ENCODE data around the gene ARL6IP4.
"Not testable (repeated sequence)": the region's sequence is repeated elsewhere in the genome, so short reads cannot be mapped to it uniquely, and the experiment has no call there.

The ARL6IP4 gene

GRCh38 chr12:122980183-122981035 is at the start of gene ARL6IP4:
TSS of gene ARL6IP4 (plus strand) at chr12:122980681. CDS start at chr12:122981140, 459 bp downstream.
- peak; percentile 40 for DNase-seq

GRCh38 chr12:122932207-122932606 is 48.3 kb upstream of the ARL6IP4 start:
- no peak for DNase-seq

DNA sequence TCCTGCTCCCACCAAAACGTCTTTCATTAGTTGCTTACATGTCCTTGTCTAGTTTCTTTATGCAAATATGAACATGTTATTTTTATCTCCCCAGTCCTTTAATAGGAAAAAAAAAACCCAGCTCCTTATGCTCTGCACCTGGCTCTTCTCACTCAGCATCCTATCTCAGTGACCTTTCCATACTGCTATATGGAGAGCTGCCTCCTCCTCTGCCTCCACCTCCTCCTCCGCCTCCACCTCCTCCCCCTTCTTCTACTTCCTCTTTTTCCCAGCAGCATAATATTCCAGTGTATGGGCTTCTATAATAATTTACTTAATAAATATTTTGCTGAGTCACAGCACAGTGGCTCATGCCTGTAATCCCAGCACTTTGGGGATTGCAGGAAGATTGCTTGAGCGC is 45.8 kb upstream of the ARL6IP4 start:
- DNase-seq = no peak

- DNase-seq = no peak
These were observed 45.2 kb upstream of the ARL6IP4 start for GRCh38 chr12:122935318-122935717.

DNA sequence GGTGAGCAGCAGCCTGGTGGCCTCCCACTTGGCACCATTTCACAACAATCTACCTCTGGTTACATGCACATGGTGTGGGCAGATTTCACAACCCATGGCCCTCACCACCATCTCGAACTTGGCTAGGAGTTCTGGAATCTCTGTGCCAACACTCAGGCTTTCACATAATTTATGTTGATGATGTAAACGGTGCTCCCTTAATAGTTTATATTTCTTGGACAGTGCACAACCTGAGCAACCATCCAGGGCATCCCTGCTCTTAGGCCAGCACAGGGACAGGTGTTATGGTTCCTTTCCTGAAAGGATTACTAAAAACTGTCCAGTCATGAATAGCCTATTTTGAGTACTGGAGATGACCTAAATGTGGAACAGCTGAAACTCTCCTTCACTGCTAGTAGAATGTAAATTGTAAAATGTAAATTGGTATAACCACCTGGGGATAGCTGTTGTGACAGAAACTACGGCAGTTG is 42.8 kb upstream of the ARL6IP4 start:
- no peak for DNase-seq

- no peak for DNase-seq
These were observed 41.4 kb upstream of the ARL6IP4 start for GRCh38 chr12:122939125-122939524.

DNA sequence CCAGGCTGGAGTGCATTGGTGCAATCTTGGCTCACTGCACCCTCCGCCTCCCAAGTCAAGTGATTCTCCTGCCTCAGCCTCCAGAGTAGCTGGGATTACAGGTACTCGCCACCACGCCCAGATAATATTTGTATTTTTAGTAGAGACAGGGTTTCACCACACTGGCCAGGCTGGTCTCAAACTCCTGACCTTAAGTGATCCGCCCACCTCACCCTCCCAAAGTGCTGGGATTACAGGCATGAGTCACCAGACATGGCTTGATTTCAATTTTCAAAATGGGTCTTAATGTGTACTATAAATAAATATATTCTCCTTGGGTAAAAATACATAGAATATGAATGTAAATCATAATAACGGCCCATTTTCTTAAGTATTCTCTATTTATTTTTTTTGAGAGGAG is 39.1 kb upstream of the ARL6IP4 start:
- DNase-seq = not testable (repeated sequence)

GRCh38 chr12:122942637-122943036 is 37.8 kb upstream of the ARL6IP4 start:
- DNase-seq = no peak

- DNase-seq = no peak
These were observed 37.3 kb upstream of the ARL6IP4 start for GRCh38 chr12:122943196-122943595.

DNA sequence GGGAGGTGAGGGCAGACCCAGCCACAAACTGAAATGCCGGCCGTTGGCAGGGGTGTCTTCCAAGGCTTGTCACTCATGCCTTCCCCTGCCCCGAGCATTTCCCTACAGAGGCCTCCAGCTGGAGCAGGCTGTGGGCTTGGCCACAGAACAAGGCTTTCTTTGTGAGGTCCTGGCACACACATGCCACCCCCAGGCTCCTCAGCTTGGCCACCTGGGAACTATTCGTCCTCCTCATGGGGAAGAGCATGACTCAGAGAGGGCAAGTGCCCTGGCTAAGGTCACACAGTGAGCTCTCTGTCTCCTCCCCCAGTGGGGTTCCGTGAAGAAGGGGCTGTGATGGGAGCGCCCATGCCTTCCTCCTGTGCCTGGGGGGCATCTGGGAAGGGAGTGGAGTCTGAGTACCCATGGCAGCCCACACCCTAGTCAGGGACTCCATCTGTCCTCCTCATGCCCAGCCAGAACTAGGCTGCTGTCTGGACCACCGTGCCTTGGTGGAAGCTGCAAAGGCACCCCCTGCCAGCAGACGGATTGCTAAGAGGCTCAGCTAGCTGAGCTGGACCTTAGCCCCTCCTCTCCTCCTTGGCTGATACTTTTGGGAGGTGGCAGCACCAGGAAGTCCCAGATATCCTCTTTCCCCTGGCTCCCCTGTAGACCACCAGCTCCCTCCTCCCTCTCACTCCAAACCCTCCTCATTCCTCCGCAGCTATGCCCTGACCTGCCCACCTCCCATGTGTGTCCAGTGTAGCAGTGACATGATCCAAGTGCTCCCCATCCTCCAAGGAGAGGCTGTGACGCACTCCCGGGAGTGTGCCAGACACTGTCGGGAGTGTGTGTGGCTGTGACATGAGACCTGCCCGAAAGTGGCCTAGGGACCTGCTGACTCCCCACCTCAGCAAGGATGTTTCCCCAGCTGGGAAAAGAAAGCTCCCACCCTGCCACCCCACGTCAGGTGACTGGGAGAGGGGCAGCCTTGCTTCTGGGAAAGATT is 35.6 kb upstream of the ARL6IP4 start:
- DNase-seq = no peak

GRCh38 chr12:122946690-122947341 is 33.7 kb upstream of the ARL6IP4 start:
- peak; percentile 59 for DNase-seq

DNA sequence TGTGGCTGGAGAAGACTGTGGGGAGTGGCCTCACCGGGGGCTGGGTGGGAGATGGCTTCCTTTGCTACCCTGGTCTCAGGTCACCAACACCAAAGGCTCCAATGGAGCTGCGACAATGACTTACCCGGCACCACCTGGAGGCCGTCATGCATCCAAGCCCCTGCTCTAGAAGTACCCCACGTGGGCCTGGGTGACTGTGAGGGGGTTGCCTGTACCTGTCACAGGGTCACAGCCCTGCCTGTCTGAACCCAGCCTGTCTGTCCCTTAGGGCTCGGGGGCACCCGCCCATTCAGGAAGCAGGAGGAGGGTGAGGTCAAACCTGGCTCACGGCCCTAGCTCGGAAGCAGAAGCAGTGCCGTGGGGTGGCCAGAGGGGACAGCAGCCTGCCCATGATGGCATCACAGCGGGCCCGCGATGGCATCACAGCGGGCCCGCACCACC is 33.1 kb upstream of the ARL6IP4 start:
- DNase-seq = no peak

DNA sequence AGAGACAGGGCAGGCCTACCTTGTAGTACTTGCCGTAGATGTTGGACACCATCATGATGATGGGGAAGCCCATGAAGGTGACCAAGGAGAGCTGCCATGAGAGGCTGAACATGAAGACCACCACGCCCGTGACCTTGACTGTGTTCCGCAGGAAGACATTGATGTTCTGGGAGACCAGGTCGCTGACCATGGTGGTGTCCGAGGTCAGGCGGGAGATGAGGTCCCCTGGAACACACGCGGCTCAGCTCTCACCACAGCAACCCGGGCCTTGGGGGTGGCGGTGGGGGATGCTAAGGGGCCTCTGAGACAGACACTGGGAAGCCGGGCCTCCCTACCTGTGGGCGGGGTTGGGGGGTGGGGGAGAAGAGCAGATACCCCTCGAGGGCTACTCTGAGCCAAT is 31.9 kb upstream of the ARL6IP4 start:
- no peak for DNase-seq

- DNase-seq = no peak
These were observed 31.1 kb upstream of the ARL6IP4 start for GRCh38 chr12:122949405-122949804.

DNA sequence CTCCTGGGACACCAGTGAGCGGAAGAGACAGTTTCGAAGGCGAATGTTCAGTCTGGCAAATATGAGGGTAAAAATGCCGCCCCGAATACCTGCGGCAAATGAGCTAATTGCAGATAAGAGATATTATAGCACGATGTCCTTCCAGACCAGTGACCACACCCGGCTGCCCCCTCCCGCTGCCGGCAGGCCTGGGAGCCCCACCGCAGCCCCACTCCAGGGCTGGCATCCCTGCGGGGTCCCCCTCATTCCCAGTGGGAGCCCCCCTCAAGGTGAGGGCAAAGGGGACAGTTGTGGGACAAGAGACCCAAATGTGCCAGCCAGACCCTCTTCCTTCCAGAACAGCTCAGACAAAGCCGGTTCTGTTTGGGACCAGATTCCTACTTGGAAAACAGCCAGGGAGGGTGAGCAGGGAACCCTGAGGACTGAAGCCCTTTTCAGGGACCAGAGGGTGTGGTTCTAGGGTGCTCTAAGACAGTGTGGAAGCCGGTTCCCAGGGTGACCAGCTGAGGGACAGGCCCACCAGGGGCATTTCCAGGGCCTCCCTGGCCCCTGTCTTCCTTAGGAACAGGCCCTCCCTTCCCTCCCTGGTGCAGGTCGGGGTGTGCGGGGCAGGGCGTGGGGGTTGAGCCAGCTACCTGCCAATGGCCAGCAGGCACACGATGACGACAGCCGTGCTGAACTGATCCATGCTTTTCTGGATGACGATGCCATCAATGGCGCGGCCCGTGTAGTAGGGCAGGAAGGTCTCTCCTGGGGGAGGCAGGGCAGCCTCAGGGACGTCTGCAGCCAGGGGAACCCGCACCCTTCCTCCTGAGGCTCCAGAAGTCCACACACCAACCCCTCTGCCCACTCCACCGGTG is 30.4 kb upstream of the ARL6IP4 start:
- DNase-seq = no peak

- no peak for DNase-seq
These were observed 29.1 kb upstream of the ARL6IP4 start for GRCh38 chr12:122951406-122951805.

DNA sequence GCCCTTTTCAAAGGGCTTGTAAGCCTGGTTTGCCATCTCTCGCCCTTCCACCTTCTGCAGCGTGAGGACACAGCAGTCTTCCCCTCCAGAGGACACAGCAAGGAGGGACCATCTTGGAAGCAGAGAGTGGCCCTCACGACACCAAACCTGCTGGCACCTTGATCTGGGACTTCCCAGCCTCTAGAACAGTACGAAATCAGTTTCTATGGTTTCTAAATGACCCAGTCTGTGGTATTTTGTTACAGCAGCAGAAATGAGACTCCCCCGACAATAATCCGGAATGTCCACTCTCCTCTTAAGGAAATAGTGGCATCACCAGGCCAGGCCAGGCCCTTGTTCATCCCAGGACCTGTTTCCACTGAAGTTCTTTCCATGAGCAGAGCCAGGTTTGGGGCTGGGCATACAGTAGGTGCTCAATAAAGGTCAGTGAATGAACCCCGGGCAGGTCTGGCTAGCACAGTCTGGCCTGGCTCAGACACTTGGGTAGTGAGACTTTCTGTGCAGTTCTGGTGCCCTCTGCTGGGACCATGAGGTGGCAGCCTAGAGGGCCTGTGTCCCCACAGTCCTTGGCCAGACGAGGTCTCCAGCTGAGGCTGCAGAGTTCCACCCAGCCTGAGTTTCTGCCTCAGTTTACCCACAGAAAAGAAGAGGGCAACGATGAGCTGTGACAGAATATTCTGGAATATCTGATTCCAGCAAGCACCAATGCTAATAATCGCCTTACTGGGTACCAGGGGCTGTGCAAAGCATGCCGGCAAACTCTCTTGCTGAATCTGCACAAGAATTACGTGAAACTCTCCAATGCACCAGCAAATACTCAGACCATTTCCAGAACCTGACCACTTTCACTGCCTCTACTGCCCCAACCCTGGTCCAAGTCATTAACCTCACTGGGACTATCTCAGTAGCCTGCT is 28.2 kb upstream of the ARL6IP4 start:
- DNase-seq = peak; percentile 68

GRCh38 chr12:122955156-122955555 is 25.3 kb upstream of the ARL6IP4 start:
- no peak for DNase-seq

- no peak for DNase-seq
These were observed 24.4 kb upstream of the ARL6IP4 start for GRCh38 chr12:122956035-122956434.

- DNase-seq = no peak
These were observed 22.1 kb upstream of the ARL6IP4 start for GRCh38 chr12:122958198-122958888.
